ENCODE data around the gene SLC23A1.

DNA sequence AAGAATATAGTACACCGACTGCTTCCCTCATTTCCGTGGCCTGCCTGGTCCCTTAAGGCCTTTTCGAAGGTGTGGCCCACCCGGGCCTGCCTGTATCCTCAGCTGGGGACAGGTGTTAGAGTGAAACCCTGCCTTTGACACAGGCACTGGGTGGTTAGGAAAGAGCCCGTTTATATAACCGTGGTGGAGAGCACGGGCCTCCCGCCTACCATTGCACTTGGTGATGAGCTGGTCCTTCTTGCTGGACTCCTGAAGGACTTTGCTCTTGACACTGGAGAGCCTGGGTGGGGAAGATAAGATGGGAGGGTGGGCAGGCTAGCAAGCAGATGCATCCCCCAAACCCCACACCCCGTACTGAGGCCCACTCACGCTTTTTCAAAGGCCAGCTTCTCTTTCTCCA lies 18.4 kb upstream of the SLC23A1 start:
- TF ChIP-seq ZFP36 (IDR thresholded peaks at IDR 0.05; ENCODE audit: borderline replicate concordance, partially characterized antibody): no peak
- TF ChIP-seq, protein P1, sequence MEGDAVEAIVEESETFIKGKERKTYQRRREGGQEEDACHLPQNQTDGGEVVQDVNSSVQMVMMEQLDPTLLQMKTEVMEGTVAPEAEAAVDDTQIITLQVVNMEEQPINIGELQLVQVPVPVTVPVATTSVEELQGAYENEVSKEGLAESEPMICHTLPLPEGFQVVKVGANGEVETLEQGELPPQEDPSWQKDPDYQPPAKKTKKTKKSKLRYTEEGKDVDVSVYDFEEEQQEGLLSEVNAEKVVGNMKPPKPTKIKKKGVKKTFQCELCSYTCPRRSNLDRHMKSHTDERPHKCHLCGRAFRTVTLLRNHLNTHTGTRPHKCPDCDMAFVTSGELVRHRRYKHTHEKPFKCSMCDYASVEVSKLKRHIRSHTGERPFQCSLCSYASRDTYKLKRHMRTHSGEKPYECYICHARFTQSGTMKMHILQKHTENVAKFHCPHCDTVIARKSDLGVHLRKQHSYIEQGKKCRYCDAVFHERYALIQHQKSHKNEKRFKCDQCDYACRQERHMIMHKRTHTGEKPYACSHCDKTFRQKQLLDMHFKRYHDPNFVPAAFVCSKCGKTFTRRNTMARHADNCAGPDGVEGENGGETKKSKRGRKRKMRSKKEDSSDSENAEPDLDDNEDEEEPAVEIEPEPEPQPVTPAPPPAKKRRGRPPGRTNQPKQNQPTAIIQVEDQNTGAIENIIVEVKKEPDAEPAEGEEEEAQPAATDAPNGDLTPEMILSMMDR (IDR thresholded peaks at IDR 0.05): no peak
- TF ChIP-seq JUNB (IDR thresholded peaks at IDR 0.05): no peak
- no peak for TF ChIP-seq BHLHE40 (IDR thresholded peaks at IDR 0.05; ENCODE audit: low read depth, low read length)
- no peak for TF ChIP-seq NFE2L2 (conservative IDR thresholded peaks at IDR 0.05; ENCODE audit: low read length)
- TF ChIP-seq, protein P2, sequence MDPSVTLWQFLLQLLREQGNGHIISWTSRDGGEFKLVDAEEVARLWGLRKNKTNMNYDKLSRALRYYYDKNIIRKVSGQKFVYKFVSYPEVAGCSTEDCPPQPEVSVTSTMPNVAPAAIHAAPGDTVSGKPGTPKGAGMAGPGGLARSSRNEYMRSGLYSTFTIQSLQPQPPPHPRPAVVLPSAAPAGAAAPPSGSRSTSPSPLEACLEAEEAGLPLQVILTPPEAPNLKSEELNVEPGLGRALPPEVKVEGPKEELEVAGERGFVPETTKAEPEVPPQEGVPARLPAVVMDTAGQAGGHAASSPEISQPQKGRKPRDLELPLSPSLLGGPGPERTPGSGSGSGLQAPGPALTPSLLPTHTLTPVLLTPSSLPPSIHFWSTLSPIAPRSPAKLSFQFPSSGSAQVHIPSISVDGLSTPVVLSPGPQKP (IDR thresholded peaks at IDR 0.05; ENCODE audit: low read depth, low read length): no peak
- TF ChIP-seq, protein P3, sequence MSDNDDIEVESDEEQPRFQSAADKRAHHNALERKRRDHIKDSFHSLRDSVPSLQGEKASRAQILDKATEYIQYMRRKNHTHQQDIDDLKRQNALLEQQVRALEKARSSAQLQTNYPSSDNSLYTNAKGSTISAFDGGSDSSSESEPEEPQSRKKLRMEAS (IDR thresholded peaks at IDR 0.05): no peak
- TF ChIP-seq RNF2 (IDR thresholded peaks at IDR 0.05; ENCODE audit: borderline replicate concordance, low read depth): no peak
- TF ChIP-seq POLR2A (IDR thresholded peaks at IDR 0.05; ENCODE audit: low read length): no peak
- TF ChIP-seq RAD21 (conservative IDR thresholded peaks at IDR 0.05 in 1 of 2, IDR thresholded peaks at IDR 0.05 in 1 of 2): no peak
- no peak for TF ChIP-seq ZNF302 (CRISPR knock-in tag; IDR thresholded peaks at IDR 0.05)
- TF ChIP-seq EP300 (IDR thresholded peaks at IDR 0.05): no peak
- TF ChIP-seq SMC3 (IDR thresholded peaks at IDR 0.05): no peak

Data from A549 (cell line).